HCT116 (cell line): ENCODE measurements around the gene CIB1. TPM values are rescaled to one million over a fixed set of nuclear protein-coding genes. Genes with fewer than 3 reads are reported as not detected.

Experiments used
- ATAC-seq: fragments of 200-7000 bp; cut with Tn5 transposase; 2 replicates; pipeline ENCODE4 v1.9.1; 2020; ENCODE audit warnings: mild to moderate bottlenecking, moderate library complexity
- BruUV-seq: library from RNA; stranded (reverse); fragments of 400-500 nt; replicated peaks from 2 replicates; lab custom pipeline; 2021; lab: Mats Ljungman, UMichigan
- CTCF ChIA-PET: fragments of 300-600 bp; sonication (Branson Sonifier 250); formaldehyde crosslinking; loops from one replicate; lab custom pipeline; 2021; ENCODE audit warnings: antibody characterized with exemption; lab: Charles Lee
- POLR2A ChIA-PET: fragments of 300-600, 350-600 bp; sonication (Branson Sonifier 250); formaldehyde crosslinking; loops from one replicate; lab custom pipeline; 2021; ENCODE audit warnings: antibody characterized with exemption; lab: Charles Lee
- RAD21 ChIA-PET, 2 experiments: fragments of 300-600 bp; sonication (Branson Sonifier 250); formaldehyde crosslinking; loops; one replicate each; lab custom pipeline; 2023; ENCODE audit warnings: low total read pairs in 2 of 2; ENCODE audit not compliant: uncharacterized antibody in 2 of 2, unreplicated experiment in 2 of 2, low non-redundant PET in 1 of 2; lab: Charles Lee
- DNase-seq: peaks from one replicate; pipeline ENCODE4 v3.0.0-alpha.2; 2010; ENCODE audit warnings: low read depth, low spot score
- H2AFZ ChIP-seq: fragments of 200-600 bp; shearing (Covaris generic), sonication (generic); 2 replicates; pipeline ENCODE4 v1.6.1; 2017; ENCODE audit warnings: low read depth, mixed run types, mixed read lengths, antibody characterized with exemption, low read length; ENCODE audit not compliant: poor library complexity, severe bottlenecking
- H3K27ac ChIP-seq: 2 replicates; pipeline ENCODE4 v1.5.1; 2012; ENCODE audit warnings: low read depth, low read length
- H3K27me3 ChIP-seq: fragments of 200-600 bp; sonication (generic); 2 replicates; pipeline ENCODE4 v1.6.1; 2016; ENCODE audit warnings: mixed run types, low read length, mixed read lengths; ENCODE audit not compliant: insufficient read depth
- H3K36me3 ChIP-seq, 2 experiments: fragments of 200-500 bp in 1 of 2; fragments of 200-600 bp in 1 of 2; sonication (Bioruptor generic) in 1 of 2; sonication (generic) in 1 of 2; 2 replicates each; pipeline versions ENCODE4 v1.5.1 to v1.6.1; 2014 to 2016; ENCODE audit warnings: low read length in 2 of 2, inconsistent platforms in 1 of 2, mixed read lengths in 1 of 2, mixed run types in 1 of 2; ENCODE audit not compliant: insufficient read depth in 2 of 2, control insufficient read depth in 1 of 2
- H3K4me1 ChIP-seq, 2 experiments: fragments of 200-600 bp in 1 of 2; sonication (generic) in 1 of 2; 2 replicates each; pipeline versions ENCODE4 v1.5.1 to v1.6.1; 2012 to 2017; ENCODE audit warnings: low read length in 2 of 2, inconsistent platforms in 1 of 2, mild to moderate bottlenecking in 1 of 2, mixed read lengths in 1 of 2, mixed run types in 1 of 2, moderate library complexity in 1 of 2; ENCODE audit not compliant: insufficient read depth in 2 of 2, control insufficient read depth in 1 of 2
- H3K4me2 ChIP-seq: fragments of 200-600 bp; sonication (generic); 2 replicates; pipeline ENCODE4 v1.6.1; 2017; ENCODE audit warnings: mixed run types, low read length, mixed read lengths
- H3K4me3 ChIP-seq, 2 experiments: fragments of 200-600 bp in 1 of 2; sonication (generic) in 1 of 2; replicated peaks in 1 of 2; 2 replicates each; pipeline ENCODE4 v1.5.1; 2011 to 2016; ENCODE audit warnings: low read length in 2 of 2, control low read depth in 1 of 2, low read depth in 1 of 2, mild to moderate bottlenecking in 1 of 2, mixed read lengths in 1 of 2, mixed run types in 1 of 2
- H3K79me2 ChIP-seq: fragments of 200-600 bp; sonication (generic); 2 replicates; pipeline ENCODE4 v1.6.1; 2017; ENCODE audit warnings: mild to moderate bottlenecking, mixed run types, low read length, moderate library complexity, mixed read lengths; ENCODE audit not compliant: insufficient read depth
- H3K9ac ChIP-seq: fragments of 200-600 bp; sonication (generic); 2 replicates; pipeline ENCODE4 v1.6.1; 2016; ENCODE audit warnings: low read length, mixed read lengths
- H3K9me2 ChIP-seq: fragments of 200-600 bp; sonication (generic), shearing (Covaris generic); 2 replicates; pipeline ENCODE4 v1.6.1; 2017; ENCODE audit warnings: mixed run types, mild to moderate bottlenecking, moderate library complexity; ENCODE audit not compliant: insufficient read depth
- H3K9me3 ChIP-seq, 2 experiments: fragments of 200-500 bp in 1 of 2; fragments of 200-600 bp in 1 of 2; sonication (Bioruptor generic) in 1 of 2; sonication (generic) in 1 of 2; 2 replicates each; pipeline ENCODE4 v1.6.1; 2014 to 2017; ENCODE audit warnings: low read length in 2 of 2, mixed read lengths in 2 of 2, inconsistent platforms in 1 of 2, low read depth in 1 of 2, mild to moderate bottlenecking in 1 of 2, mixed run types in 1 of 2, moderate library complexity in 1 of 2; ENCODE audit not compliant: control insufficient read depth in 1 of 2, insufficient read depth in 1 of 2
- H4K20me1 ChIP-seq: fragments of 200-600 bp; sonication (generic), shearing (Covaris generic); 2 replicates; pipeline ENCODE4 v1.6.1; 2017; ENCODE audit warnings: mixed run types, mild to moderate bottlenecking, moderate library complexity; ENCODE audit not compliant: insufficient read depth
- ATF3 ChIP-seq: IDR thresholded peaks from 2 replicates; pipeline ENCODE4 v1.6.1; 2012
- EGR1 ChIP-seq: IDR thresholded peaks from 2 replicates; pipeline ENCODE4 v1.6.1; 2012; ENCODE audit warnings: low read depth
- ELF1 ChIP-seq: IDR thresholded peaks from 2 replicates; pipeline ENCODE4 v1.6.1; 2012; ENCODE audit warnings: low read depth, borderline replicate concordance
- EZH2phosphoT487 ChIP-seq: fragments of 200-600 bp; IDR thresholded peaks from 2 replicates; pipeline ENCODE4 v1.6.1; 2018; ENCODE audit warnings: antibody characterized with exemption, borderline replicate concordance
- MAX ChIP-seq: IDR thresholded peaks from 2 replicates; pipeline ENCODE4 v1.6.1; 2012
- POLR2AphosphoS5 ChIP-seq: IDR thresholded peaks from 2 replicates; pipeline ENCODE4 v1.6.1; 2011; ENCODE audit warnings: mild to moderate bottlenecking, low read depth, low read length, moderate library complexity
- RAD21 ChIP-seq: IDR thresholded peaks from 2 replicates; pipeline ENCODE4 v1.6.1; 2012; ENCODE audit warnings: low read depth, mild to moderate bottlenecking
- REST ChIP-seq: IDR thresholded peaks from 2 replicates; pipeline ENCODE4 v1.6.1; 2012; ENCODE audit warnings: low read depth
- ZFX ChIP-seq: fragments of 450-650 bp; IDR thresholded peaks from 2 replicates; pipeline ENCODE4 v1.6.1; 2017
- ZNF274 ChIP-seq: fragments of 200-500 bp; sonication (Bioruptor generic); IDR thresholded peaks from 2 replicates; pipeline ENCODE4 v1.6.1; 2014; ENCODE audit warnings: mild to moderate bottlenecking, low read depth, low read length, inconsistent platforms
- intact Hi-C: fragments of 100-400 bp; cut with micrococcal nuclease; formaldehyde crosslinking; loops from 2 replicates; pipeline ENCODE4 v1.10.0; 2022
- total RNA-seq: library from RNA; stranded (reverse); gene quantifications from one replicate; pipeline ENCODE4 v1.2.1, GENCODE V29; 2021; ENCODE audit not compliant: unreplicated experiment
- TF ChIP-seq, protein P1 (sequence below): IDR thresholded peaks from 2 replicates; pipeline ENCODE4 v1.6.1; 2011; ENCODE audit warnings: mild to moderate bottlenecking, low read length, moderate library complexity; ENCODE audit not compliant: insufficient replicate concordance; ENCODE audit errors: extremely low read depth

The CIB1 gene
- total RNA-seq, 1 experiment from 2014 or later: 92.7 TPM

DNA sequence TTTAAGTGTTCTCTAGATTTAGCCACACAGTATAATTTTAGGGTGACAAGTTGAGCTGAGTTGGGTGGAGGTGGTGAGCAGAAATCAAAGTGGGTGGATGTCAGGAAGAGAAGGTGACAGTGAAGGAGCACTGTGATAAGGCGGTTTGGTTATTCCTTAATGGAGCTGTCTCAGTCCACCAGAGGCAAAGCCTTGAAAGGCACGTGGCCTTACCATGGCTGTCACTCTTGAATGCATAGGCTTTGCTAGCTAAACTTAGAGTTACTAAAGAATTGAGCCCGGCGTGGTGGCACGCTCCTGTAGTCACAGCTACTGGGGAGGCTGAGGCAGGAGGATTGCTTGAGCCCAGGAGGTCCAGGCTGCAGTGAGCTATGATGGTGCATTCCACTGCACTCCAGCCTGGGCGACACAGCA lies 15.1 kb upstream of the CIB1 start:
- peak; percentile 12 for ATAC-seq
- H3K4me2 ChIP-seq: peak overlapping the region; percentile 97
- BruUV-seq: no TSS peak

DNA sequence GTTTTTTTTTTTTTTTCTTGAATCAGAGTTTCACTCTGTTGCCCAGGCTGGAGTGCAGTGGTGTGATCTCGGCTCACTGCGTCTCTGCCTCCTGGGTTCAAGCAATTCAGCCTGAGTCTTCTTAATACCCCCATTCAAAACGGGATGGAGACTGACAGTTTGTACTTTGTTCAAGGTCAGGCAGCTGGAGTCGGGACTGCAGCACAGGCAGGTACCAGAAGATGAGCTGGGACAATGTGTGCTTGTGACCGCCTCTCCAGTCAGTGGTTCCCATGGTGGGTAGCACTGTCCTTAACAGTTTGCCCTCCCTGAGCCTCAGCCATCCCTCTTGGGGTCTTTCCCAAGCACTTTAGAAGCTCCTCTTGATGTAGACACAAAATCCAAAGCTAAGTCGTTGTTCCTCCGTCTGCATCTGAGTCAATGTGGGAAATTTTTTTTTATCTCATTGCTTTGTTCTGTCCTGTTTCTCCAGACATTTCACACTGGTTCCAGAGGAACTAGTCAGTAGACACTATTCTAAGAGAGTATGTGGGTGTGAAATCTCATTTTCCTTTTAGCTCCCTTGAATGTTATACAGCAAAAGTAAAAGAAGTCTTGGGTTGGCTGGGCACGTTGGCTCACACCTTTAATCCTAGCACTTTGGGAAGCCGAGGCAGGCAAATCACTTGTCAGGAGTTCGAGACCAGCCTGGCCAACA lies 10.3 kb upstream of the CIB1 start:
- Histone ChIP-seq H2AFZ (no peak overlapping the region), H3K36me3 (no peaks in the 10 kb centered on the region), H3K27ac (no peak overlapping the region), H3K79me2 (no peaks in the 10 kb centered on the region), H3K27me3 (no peaks in the 10 kb centered on the region), H4K20me1 (no peaks in the 10 kb centered on the region), H3K9me2 (no peaks in the 10 kb centered on the region), H3K9ac (no peak overlapping the region), H3K4me1 (peaks cover 4 to 5% of the 10 kb centered on the region in 2 experiments; a peak in 3 of 4 replicates), H3K9me3 (no peaks in the 10 kb centered on the region), H3K4me3 (no peak overlapping the region), H3K4me2 (no peak overlapping the region)
- no TSS peak for BruUV-seq
- no peak for DNase-seq
- POLR2A ChIA-PET: no interaction called here
- intact Hi-C loops: no loop called here
- CTCF ChIA-PET: no interaction called here
- RAD21 ChIA-PET: no interaction called here
- no peak for ATAC-seq
- TF ChIP-seq MAX (no peak), REST (no peak), ZFX (no peak), ZNF274 (no peak), EGR1 (no peak)
- TF ChIP-seq, protein P1, sequence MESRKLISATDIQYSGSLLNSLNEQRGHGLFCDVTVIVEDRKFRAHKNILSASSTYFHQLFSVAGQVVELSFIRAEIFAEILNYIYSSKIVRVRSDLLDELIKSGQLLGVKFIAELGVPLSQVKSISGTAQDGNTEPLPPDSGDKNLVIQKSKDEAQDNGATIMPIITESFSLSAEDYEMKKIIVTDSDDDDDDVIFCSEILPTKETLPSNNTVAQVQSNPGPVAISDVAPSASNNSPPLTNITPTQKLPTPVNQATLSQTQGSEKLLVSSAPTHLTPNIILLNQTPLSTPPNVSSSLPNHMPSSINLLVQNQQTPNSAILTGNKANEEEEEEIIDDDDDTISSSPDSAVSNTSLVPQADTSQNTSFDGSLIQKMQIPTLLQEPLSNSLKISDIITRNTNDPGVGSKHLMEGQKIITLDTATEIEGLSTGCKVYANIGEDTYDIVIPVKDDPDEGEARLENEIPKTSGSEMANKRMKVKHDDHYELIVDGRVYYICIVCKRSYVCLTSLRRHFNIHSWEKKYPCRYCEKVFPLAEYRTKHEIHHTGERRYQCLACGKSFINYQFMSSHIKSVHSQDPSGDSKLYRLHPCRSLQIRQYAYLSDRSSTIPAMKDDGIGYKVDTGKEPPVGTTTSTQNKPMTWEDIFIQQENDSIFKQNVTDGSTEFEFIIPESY: no peak

More for the DNA sequence above, 15.1 kb upstream of the CIB1 start:
- H3K4me3 ChIP-seq: peak overlapping the region in 1 of 2 experiments; percentile 64; a peak in 2 of 4 replicates
- intact Hi-C loops: no loop called here
- ChIA-PET RAD21 (interaction anchor here (0.7 to 1.5 kb wide), 2 partner anchors 28 to 34 kb away, joined by 3 read pairs; no protein-coding TSS in a partner anchor), CTCF (interaction anchor here (0.7 to 1.3 kb wide), 6 partner anchors 12 to 784 kb away, joined by 3 to 5 read pairs (median 4); partner anchors contain the start of genes CIB1 and GDPGP1), POLR2A (interaction anchor here (0.6 to 1.8 kb wide), 4 partner anchors 10 to 406 kb away, joined by 3 to 9 read pairs (median 3); partner anchors contain the start of genes CIB1 and GDPGP1)
- peaks cover 7 to 18% of the 10 kb centered on the region in 2 experiments; a peak in 3 of 4 replicates for H3K4me1 ChIP-seq
- H2AFZ ChIP-seq: peak overlapping the region; percentile 33
- H3K79me2 ChIP-seq: no peaks in the 10 kb centered on the region
- no peaks in the 10 kb centered on the region for H3K9me3 ChIP-seq
- H4K20me1 ChIP-seq: no peaks in the 10 kb centered on the region
- H3K9me2 ChIP-seq: no peaks in the 10 kb centered on the region
- no peak overlapping the region; the same call in 1 of the 2 replicates for H3K27ac ChIP-seq
- H3K27me3 ChIP-seq: no peaks in the 10 kb centered on the region
- DNase-seq: no peak
- TF ChIP-seq POLR2AphosphoS5 (no peak), MAX (no peak), RAD21 (no peak), EZH2phosphoT487 (no peak), ELF1 (no peak), ATF3 (no peak), ZFX (no peak), EGR1 (no peak)
- H3K36me3 ChIP-seq: no peaks in the 10 kb centered on the region
- H3K9ac ChIP-seq: peak overlapping the region; percentile 67; the same call in 1 of the 2 replicates
